Renal pelvis (tissue), 4 donors: ENCODE results near the gene ERRFI1. TPM values are rescaled to one million over a fixed set of nuclear protein-coding genes. Genes with fewer than 3 reads are reported as not detected.
A peak's percentile ranks its signal among the peaks of the same experiment; 100 is the strongest.

Source experiments
- DNase-seq: peaks from one replicate; pipeline ENCODE4 v3.0.0-alpha.2; 2013
- polyA plus RNA-seq, 3 donors: library from polyadenylated mRNA; unstranded; fragments of 120-200 nt; gene quantifications; one replicate each; pipeline ENCODE4 v1.2.1, GENCODE V29; 2013; ENCODE audit not compliant: insufficient read length in 3 of 3

ERRFI1 gene
- polyA plus RNA-seq, 3 donors: 18.1 to 24.6 (median 21.4) TPM

DNA sequence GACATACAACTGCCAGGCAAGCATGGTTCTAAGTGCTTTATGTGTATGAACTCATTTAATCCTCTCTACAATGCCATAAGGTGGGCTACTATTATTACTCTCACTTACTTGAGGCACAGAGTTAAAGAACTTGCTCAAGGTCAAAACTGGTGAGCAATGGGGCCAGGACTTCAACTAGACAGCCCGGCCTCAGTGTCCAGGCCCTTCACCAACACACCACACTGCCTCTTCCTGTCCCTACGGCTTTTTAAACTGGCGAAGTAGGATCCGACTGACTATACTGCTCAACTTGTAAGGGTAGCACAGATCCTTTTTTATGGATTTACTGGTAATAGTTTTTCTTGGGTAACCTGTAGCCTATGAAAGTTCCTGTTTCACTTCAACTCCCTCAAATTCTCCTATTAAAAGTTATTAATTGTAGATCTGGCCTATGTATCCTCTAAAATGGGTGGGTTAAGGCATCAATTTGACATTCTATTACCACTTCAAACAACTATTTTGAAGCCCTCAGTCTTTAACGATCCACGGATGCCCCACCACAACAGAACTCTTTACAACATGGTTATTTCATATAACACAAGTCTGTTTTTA, 4.3 kb downstream of the ERRFI1 start:
- no peak for DNase-seq

DNA sequence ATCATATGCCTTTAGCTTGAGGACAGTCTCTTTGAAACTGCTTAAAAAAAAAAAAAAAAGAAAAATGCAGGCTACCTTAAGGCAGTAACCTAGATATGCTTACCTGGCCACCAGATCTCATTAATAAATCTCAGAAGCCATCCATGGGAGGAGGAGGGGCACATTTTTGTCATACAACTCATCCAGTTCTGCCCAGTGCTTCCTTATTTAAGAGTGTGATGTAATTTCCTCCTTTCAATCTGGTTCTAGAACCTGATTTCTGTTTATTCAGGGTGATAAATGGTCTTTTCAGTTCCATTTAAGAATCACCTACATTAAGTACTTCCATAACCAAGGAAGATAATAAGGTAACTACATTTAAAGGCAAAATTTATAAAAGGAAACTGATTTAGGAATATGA, 6.1 kb downstream of the ERRFI1 start:
- DNase-seq: no peak

DNA sequence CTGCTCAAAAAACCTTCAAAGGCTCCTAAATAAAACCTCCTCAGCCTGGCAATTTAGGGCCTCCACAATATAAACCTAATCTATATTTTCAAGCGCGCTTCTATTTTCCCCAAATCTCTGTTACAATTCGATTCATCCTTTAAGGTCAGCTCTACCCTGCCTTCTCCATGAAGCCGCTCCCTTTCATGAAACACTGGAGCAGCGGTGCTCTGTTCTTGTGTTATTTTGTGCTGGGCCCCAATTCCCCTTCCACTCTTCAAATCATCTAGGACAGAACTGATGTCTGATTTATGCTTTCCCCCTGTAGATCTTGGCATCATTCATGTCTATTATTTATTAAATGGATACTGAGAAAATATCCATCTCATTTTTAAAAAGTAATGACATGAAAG, 6.9 kb downstream of the ERRFI1 start:
- no peak for DNase-seq

DNA sequence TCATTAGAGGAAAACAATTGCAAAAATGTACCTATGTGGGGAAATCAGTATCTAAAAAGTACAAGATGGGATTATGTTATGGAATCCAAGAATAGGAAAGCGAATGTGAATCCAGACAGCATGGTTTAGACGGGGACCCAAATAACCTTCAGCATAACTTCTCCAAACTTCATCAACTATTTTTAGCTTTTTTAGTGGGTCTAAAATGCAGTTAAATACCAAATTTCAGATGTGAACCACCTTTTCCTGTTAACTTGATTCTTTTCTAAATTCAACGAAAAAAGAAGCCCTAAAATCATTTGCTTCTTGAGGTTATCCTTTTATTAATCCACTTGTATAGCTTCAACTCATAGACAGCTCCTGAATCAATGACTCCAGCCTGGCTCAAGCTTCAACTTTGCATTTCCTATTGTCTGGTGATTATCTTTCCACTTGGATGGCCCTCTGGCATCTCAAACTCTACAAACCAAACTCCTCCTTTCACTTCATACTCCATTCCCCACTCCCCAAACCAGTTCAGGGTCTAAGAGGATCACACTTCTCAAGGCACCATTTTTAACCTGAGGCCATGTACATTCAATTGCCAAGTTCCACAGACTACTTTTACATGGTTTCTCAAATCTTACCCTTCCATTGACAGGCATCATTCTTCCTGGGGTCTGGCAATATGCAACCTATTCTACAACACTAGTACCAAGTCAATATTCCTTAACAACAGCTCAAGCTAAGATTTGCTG, 7.4 kb downstream of the ERRFI1 start:
- DNase-seq: no peak

DNA sequence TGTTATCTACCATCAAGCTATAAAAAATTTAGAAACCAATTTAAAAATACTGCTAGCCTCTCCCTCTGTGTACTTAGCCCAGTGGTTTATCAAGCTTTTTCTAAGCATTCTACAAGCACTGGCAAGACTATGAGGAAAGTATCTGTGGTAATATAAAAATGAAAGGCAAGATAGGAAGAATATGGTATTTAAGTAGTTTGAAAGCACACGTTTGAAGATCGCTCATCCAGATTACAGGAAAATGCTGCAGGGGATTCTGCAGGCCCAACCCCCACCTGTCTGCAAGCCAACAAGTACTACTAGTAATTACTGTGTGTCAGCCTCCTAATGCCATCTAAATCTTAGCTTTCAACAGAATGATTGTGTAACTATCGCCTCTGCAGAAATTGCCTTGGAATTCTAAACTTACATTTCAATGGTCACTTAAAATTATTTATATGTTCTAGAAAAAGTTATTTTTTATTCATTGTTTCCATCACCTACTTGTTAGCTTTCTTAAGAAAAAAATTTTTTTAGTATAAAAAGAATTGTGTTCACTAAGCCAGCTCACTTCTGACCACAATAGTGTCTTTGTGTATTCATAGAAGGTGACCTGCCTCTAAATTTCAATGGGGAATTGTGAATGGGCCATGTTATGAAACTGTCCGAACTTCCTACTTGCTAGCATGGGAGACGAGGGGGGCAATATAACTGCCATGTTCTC, 8.5 kb downstream of the ERRFI1 start:
- no peak for DNase-seq

DNA sequence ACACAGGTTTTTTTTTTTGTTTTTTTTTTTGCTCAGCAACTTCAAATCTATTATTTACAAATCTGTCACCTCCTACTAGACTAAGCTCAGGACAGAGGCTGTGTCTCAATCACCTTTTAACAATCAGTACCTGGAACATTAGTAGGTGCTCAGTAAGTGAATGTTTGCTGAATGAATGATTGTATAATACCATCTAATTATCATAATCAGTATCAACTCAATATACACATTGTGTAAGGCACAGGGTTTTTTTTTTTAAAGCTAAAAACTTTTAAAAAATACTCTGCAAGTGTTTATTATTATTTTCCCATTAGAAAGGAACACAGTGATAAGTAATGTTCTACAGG, 9.2 kb downstream of the ERRFI1 start:
- DNase-seq: no peak

DNA sequence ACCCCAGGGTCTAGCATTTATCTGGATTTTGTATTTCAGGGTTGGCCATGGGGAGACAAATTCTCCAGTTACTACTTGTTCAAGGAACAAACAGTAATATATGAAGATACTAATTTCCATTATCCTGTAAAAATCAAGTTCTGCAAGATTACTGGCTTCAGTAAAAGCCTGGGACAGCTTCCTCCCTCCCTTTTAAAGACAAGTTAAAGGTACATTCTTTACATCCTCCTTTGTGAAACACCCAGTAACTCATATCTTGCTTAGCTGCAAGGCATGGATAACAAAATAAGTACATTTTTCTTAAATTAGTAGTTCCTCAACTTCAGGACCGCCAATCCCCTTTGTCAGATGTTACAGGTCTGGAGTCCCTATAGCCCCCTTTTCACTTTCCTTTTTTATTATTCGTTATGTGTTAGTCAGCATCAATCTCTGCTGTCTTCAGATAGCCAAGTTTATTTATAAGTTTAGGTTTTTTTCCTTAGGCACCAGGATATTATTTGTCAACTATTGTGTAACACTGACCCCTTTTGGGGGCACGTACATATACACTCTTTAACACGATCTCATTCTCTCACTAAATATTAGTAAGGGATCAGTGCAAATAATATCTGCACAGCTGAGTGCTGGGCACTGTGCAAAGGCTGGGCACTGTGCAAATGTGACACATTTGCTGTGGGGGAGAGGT, 9.8 kb downstream of the ERRFI1 start:
- no peak for DNase-seq

DNA sequence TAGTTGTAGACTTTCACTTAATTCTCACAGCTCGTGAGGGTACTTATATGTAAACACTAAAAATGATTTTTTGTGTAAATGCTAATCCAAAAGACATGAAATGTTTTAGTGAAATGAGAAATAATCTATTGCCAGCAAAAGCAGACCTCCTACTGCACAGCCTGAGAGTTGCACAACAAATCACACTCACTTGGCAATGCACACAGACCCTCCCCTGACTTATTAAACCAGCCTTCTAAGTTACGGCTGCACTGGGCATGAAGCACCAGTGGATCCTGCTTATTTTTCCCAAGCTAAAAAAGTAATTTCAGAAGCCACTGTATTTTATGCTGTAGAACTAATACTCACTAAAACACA, 10.3 kb downstream of the ERRFI1 start:
- DNase-seq: no peak

DNA sequence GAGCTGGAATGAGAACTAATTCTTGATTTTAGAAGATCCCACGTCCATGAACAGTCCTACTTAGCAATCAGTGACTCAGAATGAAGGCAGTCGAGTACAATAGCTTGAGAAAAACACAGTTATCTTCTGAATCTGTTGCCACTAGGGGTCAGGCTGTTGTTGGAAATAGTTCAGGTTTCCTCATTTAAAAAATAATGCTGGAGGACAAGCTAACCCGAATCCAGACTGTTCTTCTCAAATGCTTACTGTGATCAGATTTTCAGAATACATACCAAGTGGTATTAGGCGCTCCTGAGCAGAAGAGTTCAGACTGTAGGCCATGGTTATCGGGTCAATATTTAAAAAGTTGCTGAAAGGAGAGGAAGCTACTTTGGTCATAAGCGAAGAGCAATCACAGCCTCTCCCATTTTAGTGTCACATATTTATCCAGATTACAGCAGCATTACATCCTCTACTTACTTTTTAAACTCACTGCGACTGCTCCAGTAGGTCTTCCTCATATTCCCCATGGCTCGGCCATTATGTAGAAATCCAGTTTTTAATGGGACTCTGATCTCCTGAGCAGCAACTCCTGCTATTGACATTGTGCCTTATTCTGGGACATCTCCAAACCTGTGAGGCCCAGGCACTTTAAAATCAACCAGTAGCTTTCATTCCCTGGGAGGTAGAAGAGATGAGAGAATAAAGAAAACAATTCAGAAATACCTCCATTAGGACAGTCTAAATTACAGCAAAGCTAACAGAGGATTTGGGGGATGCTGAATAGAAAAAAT, 10.9 kb downstream of the ERRFI1 start:
- DNase-seq: peak; percentile 81

DNA sequence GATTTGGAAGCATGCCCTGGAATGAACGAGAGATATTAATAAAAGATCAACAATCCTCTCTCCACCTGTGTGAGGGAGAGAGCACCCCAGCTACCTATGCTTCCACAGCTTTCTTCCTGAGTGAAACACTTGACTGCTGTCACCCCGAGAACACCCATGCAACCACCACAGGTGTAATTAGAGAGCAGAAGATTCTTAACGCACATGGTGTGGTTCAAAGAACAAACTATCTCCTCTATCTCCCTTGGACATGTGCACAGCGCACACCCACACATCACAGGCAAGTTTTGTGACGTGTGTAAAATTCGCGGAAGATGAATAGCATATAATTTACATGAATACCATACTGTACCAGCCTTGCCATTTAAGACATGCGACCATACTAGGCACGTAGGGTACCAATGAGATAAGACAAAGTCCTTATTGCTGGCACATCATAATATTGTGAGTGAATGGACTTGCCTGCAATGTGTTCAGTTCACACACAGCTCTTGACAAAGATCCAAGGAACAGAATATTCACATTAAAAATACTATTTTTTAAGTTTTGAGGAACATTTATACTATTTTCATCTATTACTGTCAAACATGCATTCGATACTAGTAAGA, 11.6 kb downstream of the ERRFI1 start:
- no peak for DNase-seq

DNA sequence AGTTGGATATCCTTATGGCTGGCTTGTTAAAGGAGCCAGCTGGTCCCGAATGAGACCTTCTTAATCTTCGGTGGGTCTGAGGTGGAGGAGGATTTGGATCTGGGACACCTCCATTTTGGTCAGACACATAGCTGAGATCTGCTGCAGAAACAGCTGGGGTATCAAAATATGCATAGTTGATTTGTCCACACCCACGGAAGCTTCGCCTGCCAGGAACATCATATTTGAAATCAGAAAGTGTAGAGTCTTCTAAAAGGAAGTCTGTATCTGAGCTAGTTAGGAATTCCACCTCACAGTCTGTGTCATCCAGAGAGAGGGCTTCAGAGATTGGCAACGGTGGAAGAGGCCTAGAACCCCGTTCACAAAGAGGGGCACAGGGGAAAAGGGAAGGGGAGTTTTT, 12.3 kb downstream of the ERRFI1 start:
- no peak for DNase-seq

DNA sequence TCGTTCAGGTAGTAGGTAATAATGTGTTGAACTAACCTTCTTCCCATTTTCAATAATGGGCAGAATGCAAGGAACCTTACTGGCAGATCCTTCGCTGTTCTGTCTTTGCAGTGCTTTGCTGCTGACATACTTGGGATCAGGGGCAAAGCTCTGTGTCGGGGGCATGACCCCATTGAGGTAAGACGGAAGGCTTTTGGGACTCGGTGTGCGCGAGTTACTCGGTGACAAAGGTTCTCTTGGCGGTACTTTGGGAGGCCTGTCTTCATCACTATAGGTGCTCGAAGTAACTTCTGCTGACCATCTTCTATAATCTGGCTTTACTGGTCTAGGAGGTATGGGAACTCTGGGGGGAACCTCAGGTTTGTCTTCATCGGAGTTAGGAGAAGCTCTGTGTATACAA, 12.7 kb downstream of the ERRFI1 start:
- no peak for DNase-seq

DNA sequence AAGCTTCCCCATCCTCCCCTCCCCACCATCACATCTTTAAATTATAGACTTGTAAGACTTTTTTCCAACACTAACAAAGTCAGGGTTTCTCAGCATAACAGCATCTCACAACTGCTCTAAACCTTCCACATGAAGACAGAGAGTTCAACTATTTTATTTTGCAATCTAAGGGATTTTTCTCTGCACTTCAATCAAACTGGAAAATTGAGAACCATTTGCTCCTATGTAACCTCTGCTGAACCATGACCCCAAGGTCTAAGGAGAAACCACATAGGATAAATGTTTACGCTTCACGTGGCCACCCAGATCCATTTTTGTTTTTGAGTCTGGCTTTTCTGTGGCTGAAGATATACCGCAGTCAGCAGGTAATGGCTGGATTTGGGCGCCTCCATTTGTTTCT, 13.2 kb downstream of the ERRFI1 start:
- no peak for DNase-seq

DNA sequence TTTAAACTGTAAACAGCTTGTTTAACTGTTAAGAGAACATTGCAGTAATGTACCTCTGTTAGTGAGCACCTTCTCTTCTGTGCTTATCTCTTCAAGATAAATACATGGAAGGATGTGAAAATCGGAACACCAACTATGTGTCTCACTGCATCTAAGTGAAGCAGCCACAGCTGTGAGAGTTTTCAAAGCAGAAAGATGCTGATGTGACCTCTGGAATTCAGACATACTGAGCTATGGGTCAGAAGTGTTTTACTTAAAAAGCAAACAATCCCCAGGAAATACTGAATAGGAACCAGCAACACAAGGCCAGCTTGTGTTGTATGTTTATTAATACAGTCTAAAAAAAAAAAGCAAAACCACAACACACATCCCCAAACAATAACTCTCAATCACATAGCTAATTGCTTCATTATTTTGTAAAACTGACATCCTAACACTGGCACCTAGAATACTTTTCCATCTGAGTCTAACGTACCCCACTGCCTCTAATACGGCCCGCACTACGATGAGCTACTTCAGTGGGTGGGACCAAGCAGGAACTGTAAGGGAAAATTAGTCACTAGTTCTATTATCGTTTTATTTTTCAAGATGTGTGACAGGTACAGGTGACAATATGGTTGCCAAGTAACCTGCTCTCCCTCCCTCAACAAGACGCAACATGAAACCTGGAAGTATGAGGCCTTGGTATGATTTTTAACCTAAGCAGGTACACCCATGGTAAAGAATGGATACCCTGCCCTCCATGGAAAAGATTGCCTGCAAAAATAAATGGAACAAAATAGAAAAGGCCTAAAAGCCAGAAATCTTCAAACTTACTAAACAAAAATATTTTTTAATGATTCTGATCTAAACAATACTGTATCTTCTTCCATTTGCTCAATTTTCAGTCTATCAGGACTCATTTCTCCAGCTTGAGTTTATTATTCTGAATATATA, 13.9 kb downstream of the ERRFI1 start:
- no peak for DNase-seq

DNA sequence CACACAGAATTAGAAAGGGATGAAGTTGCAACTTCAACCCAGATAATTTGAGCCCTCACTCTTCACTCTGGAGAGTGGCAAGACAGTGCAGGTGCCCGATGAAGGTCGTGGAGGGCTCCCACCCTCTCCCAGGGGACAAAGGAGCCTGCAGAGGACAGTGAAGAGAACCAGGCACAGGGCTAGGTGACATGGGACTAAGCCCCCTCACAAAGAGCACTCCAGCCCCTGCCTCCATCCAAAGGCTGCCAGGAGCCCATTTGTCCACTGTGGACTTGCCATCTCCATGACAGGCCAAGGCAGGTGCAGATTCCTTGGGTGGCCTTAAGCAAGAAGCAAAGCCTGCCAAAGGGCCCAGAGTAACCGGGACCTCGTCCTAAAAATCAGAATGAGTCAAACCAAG, 15.1 kb downstream of the ERRFI1 start:
- DNase-seq: no peak

DNA sequence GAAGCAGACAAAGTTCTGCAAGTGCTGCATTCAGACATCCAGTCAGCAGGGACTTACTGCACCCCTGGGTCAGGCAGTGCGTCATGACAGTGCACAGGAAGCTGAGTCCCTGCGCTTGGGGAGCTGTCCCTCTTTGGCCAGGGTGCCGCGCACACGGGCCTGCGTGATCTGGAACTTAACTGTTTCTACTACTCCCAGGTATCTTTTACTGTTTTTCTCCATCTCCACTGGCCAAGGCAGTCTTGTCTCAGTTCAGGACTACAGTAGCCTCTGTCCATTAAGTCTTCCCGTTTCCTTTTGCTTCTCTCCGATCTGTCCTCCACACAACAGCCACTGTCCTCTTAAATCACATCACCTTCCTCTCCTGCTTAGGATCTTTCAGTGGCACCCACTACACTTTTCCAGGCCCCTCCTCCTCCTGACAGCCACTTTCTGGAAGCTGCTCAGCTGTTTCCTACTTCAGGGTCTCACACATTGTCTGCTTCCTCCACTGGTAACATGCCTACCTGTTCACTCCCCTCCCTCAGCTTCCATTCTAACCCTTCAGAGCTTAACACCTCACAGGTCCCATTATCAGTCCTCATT, 15.9 kb downstream of the ERRFI1 start:
- no peak for DNase-seq

DNA sequence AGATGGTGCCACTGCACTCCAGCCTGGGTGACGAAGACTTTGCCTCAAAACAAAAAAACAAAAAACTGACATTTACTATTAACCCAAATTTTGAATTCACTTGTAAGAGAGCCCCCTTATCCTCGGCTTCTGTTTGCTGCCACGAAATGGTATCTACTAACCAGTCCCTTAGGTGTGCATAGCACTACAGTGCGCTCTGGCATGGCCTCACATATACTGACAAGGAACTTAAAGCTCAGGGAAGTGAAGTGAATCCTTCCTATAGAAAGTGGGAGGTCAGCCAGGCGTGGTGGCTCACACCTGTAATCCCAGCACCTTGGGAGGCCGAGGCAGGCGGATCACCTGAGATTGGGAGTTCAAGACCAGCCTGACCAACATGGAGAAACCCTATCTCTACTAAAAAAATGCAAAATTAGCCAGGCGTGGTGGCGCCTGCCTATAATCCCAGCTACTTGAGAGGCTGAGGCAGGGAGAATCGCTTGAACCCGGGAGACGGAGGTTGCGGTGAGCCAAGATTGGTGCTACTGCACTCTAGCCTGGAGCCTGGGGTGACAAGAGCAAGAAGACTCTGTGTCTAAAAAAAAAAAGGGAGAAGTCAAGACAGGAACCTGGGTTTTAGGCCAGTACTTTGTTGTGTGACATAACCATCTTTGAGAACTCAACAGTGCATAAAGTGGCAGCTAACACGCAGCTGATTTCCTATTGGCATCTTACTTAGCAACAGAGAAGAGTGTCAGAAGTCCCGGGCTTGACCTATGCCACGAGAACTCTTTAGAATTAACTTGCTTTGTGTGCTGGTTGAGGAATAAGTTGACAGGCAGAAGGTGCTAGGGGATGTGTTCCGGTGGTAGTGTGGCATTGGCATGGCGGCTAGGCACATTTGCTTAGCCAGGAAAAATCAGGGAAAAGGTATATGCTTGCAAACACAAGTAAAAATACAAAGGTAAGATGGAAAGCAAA, 16.8 kb downstream of the ERRFI1 start:
- no peak for DNase-seq

DNA sequence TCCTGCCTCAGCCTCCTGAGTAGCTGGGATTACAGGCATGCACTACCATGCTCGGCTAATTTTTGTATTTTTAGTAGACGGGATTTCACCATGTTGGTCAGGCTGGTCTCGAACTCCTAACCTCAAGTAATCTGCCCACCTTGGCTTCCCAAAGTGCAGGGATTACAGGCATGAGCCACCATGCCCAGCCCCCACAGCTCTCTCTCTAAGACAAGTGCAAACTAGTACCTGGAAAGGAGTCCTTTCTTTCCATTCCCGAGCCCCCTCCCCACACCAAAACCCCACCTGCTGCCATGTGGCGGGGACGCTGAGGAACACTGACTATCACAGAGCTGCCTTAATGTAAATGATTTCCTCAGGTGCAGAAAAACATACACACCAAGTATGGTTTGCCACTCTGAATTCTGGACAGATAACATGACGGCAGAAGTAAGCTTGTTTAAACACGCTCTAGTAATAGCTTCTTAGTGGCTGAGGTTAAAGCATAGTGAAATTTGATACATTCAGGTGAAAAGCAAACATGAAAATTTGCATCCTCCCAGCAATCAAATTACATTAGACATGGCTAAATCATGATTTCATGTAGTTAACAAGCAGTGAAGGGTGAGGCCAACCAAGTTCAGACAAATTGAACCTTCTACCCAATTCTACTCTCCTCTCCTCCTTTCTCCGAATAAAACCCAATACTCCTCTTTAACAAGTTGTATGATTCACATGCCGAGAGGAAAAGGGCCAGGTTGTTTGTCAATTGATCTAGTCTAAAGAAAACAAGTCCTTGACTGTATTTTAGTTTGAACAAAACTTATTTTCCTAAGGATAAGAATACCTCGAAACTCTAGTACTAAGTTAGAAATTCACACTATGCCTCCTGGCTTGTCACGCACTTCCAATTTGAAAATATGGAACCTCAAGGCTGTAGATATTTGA, 19.8 kb downstream of the ERRFI1 start:
- no peak for DNase-seq
